Endothelial cell of umbilical vein (primary cell): ENCODE measurements around the gene RSF1.

Experiments used
- CTCF ChIP-seq, 2 donors: IDR thresholded peaks; 1 replicate in 1 of 2; 2 replicates in 1 of 2; pipeline ENCODE4 v1.5.1; 2011; ENCODE audit warnings: low read length in 2 of 2, mild to moderate bottlenecking in 2 of 2, moderate library complexity in 2 of 2, control low read depth in 1 of 2, inconsistent platforms in 1 of 2, low read depth in 1 of 2; ENCODE audit not compliant: insufficient read depth in 1 of 2; ENCODE audit errors: extremely low read depth in 1 of 2
- EZH2 ChIP-seq: IDR thresholded peaks from 2 replicates; pipeline ENCODE4 v1.6.1; 2012; ENCODE audit warnings: borderline replicate concordance, low read depth, mild to moderate bottlenecking, moderate library complexity, low read length, inconsistent platforms; ENCODE audit not compliant: severe bottlenecking
- POLR2A ChIP-seq: IDR thresholded peaks from 2 replicates; pipeline ENCODE4 v1.6.1; 2012; ENCODE audit warnings: low read depth, mild to moderate bottlenecking, control low read depth, low read length
- POLR2AphosphoS5 ChIP-seq: IDR thresholded peaks from 2 replicates; pipeline ENCODE4 v1.6.1; 2012; ENCODE audit warnings: low read depth, mild to moderate bottlenecking, control low read depth, low read length, moderate library complexity; ENCODE audit not compliant: insufficient read depth

- TF ChIP-seq POLR2AphosphoS5: no peak
- TF ChIP-seq CTCF (IDR thresholded peaks at IDR 0.05; ENCODE audit: extremely low read depth in 1 of 2, insufficient read depth in 1 of 2, low read depth in 1 of 2, low read length in 2 of 2): no peak
- TF ChIP-seq POLR2A: no peak
- TF ChIP-seq EZH2: no peak
Measured at GRCh38 chr11:77642228-77642627, 178.3 kb downstream of the RSF1 start.
